NB4 (cell line): Measurements from ENCODE around the gene LRRC42.

Experiments
- DNase-seq: peaks from one replicate; pipeline ENCODE4 v3.0.0; 2010; ENCODE audit warnings: low read depth
- H3K4me3 ChIP-seq: one replicate; pipeline ENCODE4 v1.5.1; 2011; ENCODE audit warnings: mild to moderate bottlenecking, low read depth, low read length, moderate library complexity
- CTCF ChIP-seq: IDR thresholded peaks from one replicate; pipeline ENCODE4 v1.5.1; 2012; ENCODE audit warnings: low read depth, low read length
- MAX ChIP-seq: IDR thresholded peaks from 2 replicates; pipeline ENCODE4 v1.6.1; 2011; ENCODE audit warnings: low read depth, low read length
- MYC ChIP-seq: IDR thresholded peaks from 2 replicates; pipeline ENCODE4 v1.6.1; 2011; ENCODE audit warnings: low read depth, low read length
- POLR2A ChIP-seq: IDR thresholded peaks from 2 replicates; pipeline ENCODE4 v1.6.1; 2011; ENCODE audit warnings: mild to moderate bottlenecking; ENCODE audit not compliant: insufficient read length; ENCODE audit errors: extremely low read depth

LRRC42 gene

GRCh38 chr1:53918343-53918742, 27.8 kb upstream of the LRRC42 start:
- no peak overlapping the region for H3K4me3 ChIP-seq
- DNase-seq = no peak
- TF ChIP-seq MYC (no peak), MAX (no peak), CTCF (no peak), POLR2A (no peak)

- DNase-seq = peak; percentile 45
- TF ChIP-seq POLR2A = no peak
- no peak overlapping the region for H3K4me3 ChIP-seq
These were observed 26.5 kb upstream of the LRRC42 start for GRCh38 chr1:53919675-53920066.

GRCh38 chr1:53927376-53927881, 18.7 kb upstream of the LRRC42 start:
- TF ChIP-seq POLR2A (no peak), CTCF (no peak), MAX (no peak), MYC (no peak)
- no peak for DNase-seq
- H3K4me3 ChIP-seq = no peak overlapping the region

- TF ChIP-seq MYC (no peak), CTCF (no peak), MAX (no peak), POLR2A (no peak)
- no peak for DNase-seq
- H3K4me3 ChIP-seq = no peak overlapping the region
These were observed 16.7 kb upstream of the LRRC42 start for GRCh38 chr1:53929246-53929960.

- TF ChIP-seq POLR2A (no peak), MYC (no peak), MAX (no peak), CTCF (no peak)
- no peak overlapping the region for H3K4me3 ChIP-seq
- DNase-seq = no peak
These were observed 15.2 kb upstream of the LRRC42 start for GRCh38 chr1:53930932-53931331.

GRCh38 chr1:53931523-53931922, 14.6 kb upstream of the LRRC42 start:
- DNase-seq = no peak
- no peak overlapping the region for H3K4me3 ChIP-seq
- TF ChIP-seq POLR2A (no peak), CTCF (no peak), MAX (no peak), MYC (no peak)
